RWPE2 (cell line): Measurements from ENCODE around the gene IQCH.

Experiments
- ATAC-seq: fragments of 200-7000 bp; cut with Tn5 transposase; 3 replicates; pipeline ENCODE4 v1.9.1; 2021; ENCODE audit warnings: low read depth
- DNase-seq: peaks from one replicate; pipeline ENCODE4 v3.0.0-alpha.2; 2020; ENCODE audit warnings: low spot score
- H3K27ac ChIP-seq: fragments of 450-650 bp; 2 replicates; pipeline ENCODE4 v1.5.1; 2017; ENCODE audit warnings: mild to moderate bottlenecking; ENCODE audit not compliant: poor library complexity, severe bottlenecking
- H3K27me3 ChIP-seq: fragments of 250-450 bp; sonication (Bioruptor Pico); 2 replicates; pipeline ENCODE4 v1.5.1; 2021; ENCODE audit warnings: mild to moderate bottlenecking, moderate library complexity; ENCODE audit not compliant: insufficient read depth, poor library complexity, severe bottlenecking
- H3K36me3 ChIP-seq: fragments of 250-450 bp; sonication (Bioruptor Pico); 2 replicates; pipeline ENCODE4 v1.5.1; 2020; ENCODE audit warnings: low read depth, mild to moderate bottlenecking, moderate library complexity
- H3K4me1 ChIP-seq: fragments of 250-450 bp; sonication (Bioruptor Pico); 2 replicates; pipeline ENCODE4 v1.5.1; 2021; ENCODE audit warnings: mild to moderate bottlenecking, moderate library complexity; ENCODE audit not compliant: insufficient read depth, poor library complexity, severe bottlenecking
- H3K4me3 ChIP-seq: fragments of 250-450 bp; sonication (Bioruptor Pico); 2 replicates; pipeline ENCODE4 v1.5.1; 2021; ENCODE audit warnings: mild to moderate bottlenecking, moderate library complexity; ENCODE audit not compliant: severe bottlenecking
- H3K9me3 ChIP-seq: fragments of 250-450 bp; sonication (Bioruptor Pico); 2 replicates; pipeline ENCODE4 v1.5.1; 2021; ENCODE audit warnings: mild to moderate bottlenecking, moderate library complexity; ENCODE audit not compliant: severe bottlenecking
- CTCF ChIP-seq: fragments of 450-650 bp; IDR thresholded peaks from one replicate; pipeline ENCODE4 v1.5.1; 2017; ENCODE audit warnings: mild to moderate bottlenecking, moderate library complexity; ENCODE audit not compliant: poor library complexity, severe bottlenecking

Gene IQCH

GRCh38 chr15:67505675-67506572 is 251.3 kb downstream of the IQCH start:
- H3K27me3 ChIP-seq: no peaks in the 10 kb centered on the region
- DNase-seq (no peak), ATAC-seq (no peak)
- H3K9me3 ChIP-seq: no peaks in the 10 kb centered on the region
- TF ChIP-seq CTCF: no peak
- peaks cover 11% of the 10 kb centered on the region for H3K4me1 ChIP-seq
- no peak overlapping the region for H3K4me3 ChIP-seq
- no peak overlapping the region for H3K27ac ChIP-seq
- H3K36me3 ChIP-seq: no peaks in the 10 kb centered on the region

GRCh38 chr15:67506775-67507747 is 252.5 kb downstream of the IQCH start:
- no peaks in the 10 kb centered on the region for H3K27me3 ChIP-seq
- H3K4me1 ChIP-seq: peaks cover 13% of the 10 kb centered on the region
- H3K4me3 ChIP-seq: no peak overlapping the region
- H3K36me3 ChIP-seq: peaks cover 2% of the 10 kb centered on the region; the same call in 1 of the 2 replicates
- DNase-seq: no peak
- ATAC-seq: no peak
- no peak for TF ChIP-seq CTCF
- H3K27ac ChIP-seq: no peak overlapping the region
- H3K9me3 ChIP-seq: no peaks in the 10 kb centered on the region

GRCh38 chr15:67508407-67508806 is 253.8 kb downstream of the IQCH start:
- Histone ChIP-seq H3K4me1 (peaks cover 13% of the 10 kb centered on the region), H3K27ac (no peak overlapping the region), H3K9me3 (no peaks in the 10 kb centered on the region), H3K36me3 (peaks cover 8% of the 10 kb centered on the region; the same call in 1 of the 2 replicates), H3K27me3 (no peaks in the 10 kb centered on the region), H3K4me3 (no peak overlapping the region)
- ATAC-seq (no peak), DNase-seq (no peak)
- no peak for TF ChIP-seq CTCF

- no peak for DNase-seq
Observed at GRCh38 chr15:67509918-67510317, 255.3 kb downstream of the IQCH start.

More at GRCh38 chr15:67509918-67510317, 255.3 kb downstream of the IQCH start:
- H3K36me3 ChIP-seq: peaks cover 8% of the 10 kb centered on the region; the same call in 1 of the 2 replicates
- no peak for ATAC-seq
- no peaks in the 10 kb centered on the region for H3K27me3 ChIP-seq
- H3K9me3 ChIP-seq: no peaks in the 10 kb centered on the region
- no peak overlapping the region for H3K4me3 ChIP-seq
- H3K4me1 ChIP-seq: peaks cover 8% of the 10 kb centered on the region
- no peak overlapping the region for H3K27ac ChIP-seq
- no peak for TF ChIP-seq CTCF
